GM21367 (cell line): ENCODE results near the gene NRL.
"Not testable (repeated sequence)": the region's sequence is repeated elsewhere in the genome, so short reads cannot be mapped to it uniquely, and the experiment has no call there.

ENCODE experiments used
- ATAC-seq: cut with Tn5 transposase; IDR thresholded peaks from one replicate; pipeline ENCODE4 v1.9.1; 2021; ENCODE audit not compliant: unreplicated experiment

NRL gene

GRCh38 chr14:24127673-24128072 is 12.9 kb upstream of the NRL start:
- ATAC-seq, result no peak

- ATAC-seq, result no peak
Measured at GRCh38 chr14:24126939-24127338, 12.2 kb upstream of the NRL start.

DNA sequence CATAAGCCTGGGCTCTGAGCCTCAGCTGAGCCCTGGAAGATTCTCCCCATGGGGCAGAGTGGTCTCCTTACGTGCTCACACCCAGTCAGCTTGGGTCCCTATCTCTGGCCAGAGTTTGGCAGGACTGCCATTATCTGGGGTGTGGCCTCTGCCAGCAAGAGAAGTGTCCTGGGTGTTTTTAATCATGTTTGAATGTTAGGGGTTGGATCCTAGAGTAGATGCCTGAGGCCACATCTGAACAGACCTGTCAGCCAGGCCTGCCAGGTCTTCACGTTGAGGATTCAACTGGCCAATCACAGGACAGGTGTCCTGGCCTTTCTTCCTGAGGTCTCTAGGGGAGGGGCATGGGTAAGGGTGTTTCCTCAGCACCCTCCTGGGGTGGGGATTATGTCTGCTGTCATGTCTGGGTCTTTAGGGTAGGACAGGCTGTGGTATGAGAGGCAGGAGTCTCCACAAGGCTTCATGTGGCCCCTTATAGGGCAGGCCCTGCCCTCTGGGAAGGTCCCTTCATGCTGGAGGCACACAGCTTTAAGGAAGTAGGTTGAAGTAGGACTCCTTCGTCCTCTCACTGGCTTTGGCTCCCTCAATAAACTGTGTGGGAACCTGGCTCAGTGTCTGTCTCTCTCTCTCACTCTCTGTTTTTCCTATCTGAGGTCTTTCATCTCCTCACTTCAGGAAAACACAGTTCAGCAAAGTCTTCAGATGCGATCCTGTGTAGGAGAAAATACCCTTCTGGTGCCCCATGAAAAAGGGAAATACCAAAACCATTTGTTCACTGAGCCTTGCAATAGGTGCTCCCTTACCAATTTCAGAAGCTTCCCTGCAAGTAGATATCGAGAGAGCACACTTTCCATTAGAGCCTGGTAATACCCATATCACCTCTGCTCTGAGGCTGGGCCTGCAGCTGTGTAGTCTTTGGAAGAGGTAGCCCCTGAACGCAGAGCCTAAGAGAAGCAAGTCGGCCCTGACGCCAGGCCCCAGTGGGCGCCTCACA is 9.0 kb upstream of the NRL start:
- no peak for ATAC-seq

GRCh38 chr14:24122898-24123297 is 8.1 kb upstream of the NRL start:
- ATAC-seq, result no peak

DNA sequence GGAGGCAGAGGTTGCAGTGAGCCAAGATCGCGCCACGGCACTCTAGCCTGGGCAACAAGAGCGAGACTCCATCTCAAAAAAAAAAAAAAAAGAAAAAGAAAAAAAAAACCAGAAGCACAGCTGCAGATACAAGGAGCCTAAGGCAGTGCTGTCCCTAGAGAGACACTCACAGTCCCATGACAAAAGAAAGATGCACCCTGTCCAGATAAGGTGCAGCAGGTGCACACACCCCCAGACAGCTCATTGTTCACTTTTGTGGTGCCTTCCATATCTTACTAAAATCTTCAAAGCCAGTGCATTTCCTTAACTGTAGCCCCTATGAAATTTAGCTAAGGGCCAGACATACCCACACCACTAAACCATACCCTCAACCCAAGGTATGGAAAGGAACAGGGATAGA is 7.7 kb upstream of the NRL start:
- ATAC-seq, result no peak

GRCh38 chr14:24121210-24121609 is 6.5 kb upstream of the NRL start:
- ATAC-seq, result no peak

GRCh38 chr14:24119691-24120090 is 4.9 kb upstream of the NRL start:
- no peak for ATAC-seq

GRCh38 chr14:24117179-24117578 is 2.4 kb upstream of the NRL start:
- ATAC-seq, result no peak

DNA sequence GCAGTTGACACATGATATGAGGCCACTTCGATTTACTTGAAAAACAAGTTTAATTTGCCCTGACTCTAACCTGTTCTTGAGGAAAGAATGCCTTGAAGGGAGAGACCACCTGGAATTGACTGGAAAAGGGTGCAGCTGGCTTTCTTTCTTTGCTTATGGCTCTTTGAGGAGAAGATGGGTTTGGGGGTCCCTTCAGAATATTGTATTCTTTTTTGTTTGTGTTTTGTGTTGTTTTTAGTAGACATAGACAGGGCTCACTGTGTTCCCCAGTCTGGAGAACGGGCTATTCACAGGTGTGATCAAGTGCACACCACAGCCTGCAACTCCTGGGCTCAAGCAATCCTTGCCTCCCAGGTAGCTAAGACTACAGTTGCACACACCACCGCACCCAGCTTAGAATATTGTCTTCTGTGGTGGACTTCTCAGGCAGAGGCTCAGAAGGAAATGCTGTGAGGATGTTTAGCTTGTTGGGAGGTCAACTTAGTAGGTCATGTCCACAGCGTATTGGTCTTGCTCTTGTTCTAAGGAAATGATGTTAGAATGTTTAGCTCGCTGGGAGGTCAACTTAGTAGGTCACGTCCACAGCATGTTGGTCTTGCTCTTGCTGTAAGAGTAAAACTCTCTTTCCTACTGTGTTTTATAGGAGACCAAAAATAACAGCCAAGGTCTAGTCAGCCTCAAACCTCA is 1.5 kb upstream of the NRL start:
- ATAC-seq, result no peak

- ATAC-seq, result peak; percentile 0
Measured at GRCh38 chr14:24115422-24116127, 826 bp upstream of the NRL start.

GRCh38 chr14:24113801-24114531 is 783 bp downstream of the NRL start:
- peak; percentile 29 for ATAC-seq

GRCh38 chr14:24113379-24113800 is 1.4 kb downstream of the NRL start:
- ATAC-seq, result no peak

GRCh38 chr14:24110523-24110922 is 4.2 kb downstream of the NRL start:
- ATAC-seq, result no peak

GRCh38 chr14:24110060-24110459 is 4.7 kb downstream of the NRL start:
- no peak for ATAC-seq

- ATAC-seq, result no peak
Measured at GRCh38 chr14:24108336-24108874, 6.3 kb downstream of the NRL start.

GRCh38 chr14:24106672-24107271 is 8.0 kb downstream of the NRL start:
- ATAC-seq, result no peak

DNA sequence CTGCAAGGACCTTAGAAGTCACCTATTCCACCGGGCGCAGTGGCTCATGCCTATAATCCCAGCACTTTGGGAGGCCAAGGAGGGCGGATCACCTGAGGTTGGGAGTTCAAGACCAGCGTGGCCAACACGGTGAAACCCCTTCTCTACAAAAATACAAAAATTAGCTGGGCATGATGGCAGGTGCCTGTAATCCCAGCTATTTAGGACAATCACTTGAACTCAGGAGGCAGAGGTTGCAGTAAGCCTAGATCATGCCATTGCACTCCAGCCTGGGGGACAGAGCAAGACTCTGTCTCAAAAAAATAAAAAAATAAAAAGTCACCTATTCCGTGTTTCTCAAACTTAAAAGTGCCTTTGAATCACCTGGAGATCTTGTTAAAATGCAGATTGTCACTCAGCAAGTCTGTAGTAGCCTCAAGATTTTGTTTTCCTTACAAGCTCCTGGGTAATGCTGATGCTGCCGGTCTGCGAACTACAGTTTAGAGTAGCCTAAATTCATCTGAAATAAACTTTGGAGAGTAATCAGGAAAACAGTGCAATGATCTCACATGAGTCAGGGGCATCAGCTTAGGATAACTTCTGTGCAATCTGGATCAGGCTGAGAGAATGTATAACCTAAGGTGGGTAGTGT is 9.0 kb downstream of the NRL start:
- ATAC-seq, result not testable (repeated sequence)

GRCh38 chr14:24103451-24103850 is 11.3 kb downstream of the NRL start:
- ATAC-seq, result no peak

DNA sequence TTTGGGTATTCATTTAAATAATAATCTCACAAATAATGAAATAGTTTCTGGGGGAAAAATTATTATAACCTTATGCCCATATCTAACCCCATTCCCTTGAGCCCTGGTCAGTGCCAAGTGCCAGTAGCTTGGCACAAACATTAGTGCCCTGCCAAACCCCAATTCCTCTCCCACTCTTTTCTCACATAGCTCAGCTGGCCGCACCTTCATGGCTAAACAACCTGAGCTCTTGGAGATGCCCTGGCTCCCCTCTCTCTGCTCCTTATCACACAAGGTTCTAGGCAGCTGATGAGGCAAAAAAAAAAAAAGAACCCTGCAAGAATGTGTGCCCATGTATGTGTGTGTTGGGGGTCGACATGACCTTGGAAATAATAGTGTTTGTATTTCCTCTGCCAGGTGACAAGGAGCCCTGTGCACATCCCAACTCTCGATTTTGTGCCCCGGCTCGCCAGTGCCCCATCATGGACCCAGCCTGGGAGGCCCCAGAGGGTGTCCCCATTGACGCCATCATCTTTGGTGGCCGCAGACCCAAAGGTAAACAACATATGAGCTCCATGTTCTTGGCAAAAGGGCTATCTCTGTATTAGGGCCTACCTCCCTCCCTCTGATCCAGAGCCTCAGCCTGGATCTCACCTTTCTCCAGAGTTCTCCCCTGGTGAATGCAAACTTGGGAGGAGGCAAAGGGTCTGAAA is 12.2 kb downstream of the NRL start:
- ATAC-seq, result no peak
